22Rv1 (cell line): ENCODE measurements around the gene ANKRD30B.
"Not testable (repeated sequence)": the region's sequence is repeated elsewhere in the genome, so short reads cannot be mapped to it uniquely, and the experiment has no call there.

Experiments used
- ZFX ChIP-seq: fragments of 450-650 bp; IDR thresholded peaks from 2 replicates; pipeline ENCODE4 v1.6.1; 2017; ENCODE audit warnings: antibody characterized with exemption, borderline replicate concordance
- TF ChIP-seq, protein P1 (sequence below): fragments of 450-650 bp; IDR thresholded peaks from 2 replicates; pipeline ENCODE4 v1.5.1; 2017; ENCODE audit warnings: mild to moderate bottlenecking

DNA sequence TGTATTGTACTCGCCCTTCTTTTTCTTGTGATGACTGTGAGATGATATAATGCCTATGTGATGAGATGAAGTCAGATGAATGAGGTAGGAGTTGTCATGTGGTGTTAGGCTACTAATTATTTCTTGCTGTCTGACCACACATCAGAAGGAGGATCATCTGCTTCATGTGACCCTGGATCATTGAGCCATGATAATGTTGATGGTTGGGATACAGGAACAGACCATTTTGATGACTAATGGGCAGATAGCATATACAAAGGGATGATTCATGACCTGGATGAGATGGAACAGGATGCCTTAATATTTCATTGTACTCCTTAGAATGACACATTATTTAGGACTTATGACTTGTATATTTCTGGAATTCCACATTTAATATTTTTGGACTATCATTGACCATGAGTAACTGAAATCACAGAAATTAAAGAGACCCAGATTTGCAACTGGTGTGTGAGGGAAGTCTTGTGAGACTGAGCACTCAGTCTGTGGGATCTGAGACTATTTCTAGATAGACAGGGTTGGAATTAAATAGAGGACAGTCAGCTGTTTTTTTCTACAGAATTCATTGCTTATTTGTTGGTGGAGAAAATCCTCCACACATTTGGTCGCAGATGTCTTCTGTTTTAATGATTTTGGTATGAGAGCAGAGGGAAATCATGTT lies 79.1 kb downstream of the ANKRD30B start:
- TF ChIP-seq, protein P1, sequence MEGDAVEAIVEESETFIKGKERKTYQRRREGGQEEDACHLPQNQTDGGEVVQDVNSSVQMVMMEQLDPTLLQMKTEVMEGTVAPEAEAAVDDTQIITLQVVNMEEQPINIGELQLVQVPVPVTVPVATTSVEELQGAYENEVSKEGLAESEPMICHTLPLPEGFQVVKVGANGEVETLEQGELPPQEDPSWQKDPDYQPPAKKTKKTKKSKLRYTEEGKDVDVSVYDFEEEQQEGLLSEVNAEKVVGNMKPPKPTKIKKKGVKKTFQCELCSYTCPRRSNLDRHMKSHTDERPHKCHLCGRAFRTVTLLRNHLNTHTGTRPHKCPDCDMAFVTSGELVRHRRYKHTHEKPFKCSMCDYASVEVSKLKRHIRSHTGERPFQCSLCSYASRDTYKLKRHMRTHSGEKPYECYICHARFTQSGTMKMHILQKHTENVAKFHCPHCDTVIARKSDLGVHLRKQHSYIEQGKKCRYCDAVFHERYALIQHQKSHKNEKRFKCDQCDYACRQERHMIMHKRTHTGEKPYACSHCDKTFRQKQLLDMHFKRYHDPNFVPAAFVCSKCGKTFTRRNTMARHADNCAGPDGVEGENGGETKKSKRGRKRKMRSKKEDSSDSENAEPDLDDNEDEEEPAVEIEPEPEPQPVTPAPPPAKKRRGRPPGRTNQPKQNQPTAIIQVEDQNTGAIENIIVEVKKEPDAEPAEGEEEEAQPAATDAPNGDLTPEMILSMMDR, result not testable (repeated sequence)
- not testable (repeated sequence) for TF ChIP-seq ZFX
